GM20431 (cell line): ENCODE results near the gene NKAP.

Source experiments
- in situ Hi-C: fragments of 300-500 bp; cut with MseI, MboI; formaldehyde crosslinking; loops from one replicate; pipeline ENCODE4 v1.15.0; 2020; ENCODE audit warnings: low sequenced_read_pairs; ENCODE audit not compliant: unreplicated experiment

Gene NKAP

GRCh38 chrX:119871599-119872395 lies 71.8 kb downstream of the NKAP start, which contains the start of the genes NDUFA1 and RNF113A:
Gene NDUFA1, plus strand, starts transcription at chrX:119871832. Its CDS starts 80 bp downstream, at chrX:119871912.
Gene RNF113A, minus strand, starts transcription at chrX:119871733. Its CDS starts 120 bp downstream, at chrX:119871613.
- in situ Hi-C loops = no loop called here

- in situ Hi-C loops = no loop called here
Measured at GRCh38 chrX:119871245-119871598, 72.3 kb downstream of the NKAP start.
